Gastrocnemius medialis (tissue), 4 donors: Measurements from ENCODE around the gene TUBB3.

Experiments
- POLR2A ChIP-seq, 2 donors: fragments of 450-650 bp; IDR thresholded peaks; one replicate each; pipeline ENCODE4 v1.6.1; 2017; ENCODE audit warnings: antibody characterized with exemption in 2 of 2, mild to moderate bottlenecking in 2 of 2, moderate library complexity in 2 of 2
- TF ChIP-seq, protein P1 (sequence below), 5 experiments: fragments of 450-650 bp in 3 of 5; fragments of 200-600 bp in 2 of 5; sonication (generic) in 2 of 5; IDR thresholded peaks in 4 of 5; conservative IDR thresholded peaks in 1 of 5; 1 replicate in 4 of 5; 2 replicates in 1 of 5; pipeline ENCODE4 v1.5.1; 2016 to 2019; ENCODE audit warnings: antibody characterized with exemption in 5 of 5, mild to moderate bottlenecking in 3 of 5, moderate library complexity in 3 of 5

- TF ChIP-seq, protein P1, sequence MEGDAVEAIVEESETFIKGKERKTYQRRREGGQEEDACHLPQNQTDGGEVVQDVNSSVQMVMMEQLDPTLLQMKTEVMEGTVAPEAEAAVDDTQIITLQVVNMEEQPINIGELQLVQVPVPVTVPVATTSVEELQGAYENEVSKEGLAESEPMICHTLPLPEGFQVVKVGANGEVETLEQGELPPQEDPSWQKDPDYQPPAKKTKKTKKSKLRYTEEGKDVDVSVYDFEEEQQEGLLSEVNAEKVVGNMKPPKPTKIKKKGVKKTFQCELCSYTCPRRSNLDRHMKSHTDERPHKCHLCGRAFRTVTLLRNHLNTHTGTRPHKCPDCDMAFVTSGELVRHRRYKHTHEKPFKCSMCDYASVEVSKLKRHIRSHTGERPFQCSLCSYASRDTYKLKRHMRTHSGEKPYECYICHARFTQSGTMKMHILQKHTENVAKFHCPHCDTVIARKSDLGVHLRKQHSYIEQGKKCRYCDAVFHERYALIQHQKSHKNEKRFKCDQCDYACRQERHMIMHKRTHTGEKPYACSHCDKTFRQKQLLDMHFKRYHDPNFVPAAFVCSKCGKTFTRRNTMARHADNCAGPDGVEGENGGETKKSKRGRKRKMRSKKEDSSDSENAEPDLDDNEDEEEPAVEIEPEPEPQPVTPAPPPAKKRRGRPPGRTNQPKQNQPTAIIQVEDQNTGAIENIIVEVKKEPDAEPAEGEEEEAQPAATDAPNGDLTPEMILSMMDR (IDR thresholded peaks at IDR 0.05 in 4 of 5, conservative IDR thresholded peaks at IDR 0.05 in 1 of 5): no peak
- no peak for TF ChIP-seq POLR2A (IDR thresholded peaks at IDR 0.05)
Measured at GRCh38 chr16:89985219-89985618, 62.1 kb downstream of the TUBB3 start.
